Prostate gland (tissue), 2 donors: ENCODE measurements around the gene NLRC3.

ENCODE experiments used
- POLR2AphosphoS5 ChIP-seq: sonication (generic); formaldehyde crosslinking; IDR thresholded peaks from one replicate; pipeline ENCODE4 v1.6.1; 2017; ENCODE audit warnings: antibody characterized with exemption
- TF ChIP-seq, protein P1 (sequence below), 4 experiments: fragments of 200-600 bp in 2 of 4; fragments of 450-650 bp in 2 of 4; sonication (generic) in 2 of 4; IDR thresholded peaks; 1 replicate in 3 of 4; 2 replicates in 1 of 4; pipeline ENCODE4 v1.5.1; 2016 to 2019; ENCODE audit warnings: antibody characterized with exemption in 4 of 4, mild to moderate bottlenecking in 2 of 4, moderate library complexity in 2 of 4

DNA sequence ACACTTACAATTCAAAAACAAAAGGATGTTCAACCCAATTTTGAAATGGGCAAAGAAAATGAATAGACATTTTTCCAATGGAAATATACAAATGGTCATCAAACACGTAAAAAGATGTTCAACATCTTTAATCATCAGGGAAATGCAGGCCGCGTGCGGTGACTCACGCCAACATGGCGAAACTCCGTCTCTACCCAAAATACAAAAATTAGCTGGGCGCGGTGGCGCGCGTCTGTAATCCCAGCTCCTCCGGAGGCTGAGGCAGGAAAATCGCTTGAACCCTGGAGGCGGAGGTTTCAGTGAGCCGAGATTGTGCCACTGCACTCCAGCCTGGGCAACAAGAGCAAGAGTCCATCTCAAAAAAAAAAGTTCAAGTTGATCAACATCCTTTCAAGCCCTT is 78.2 kb downstream of the NLRC3 start:
- TF ChIP-seq POLR2AphosphoS5, result no peak
- TF ChIP-seq, protein P1, sequence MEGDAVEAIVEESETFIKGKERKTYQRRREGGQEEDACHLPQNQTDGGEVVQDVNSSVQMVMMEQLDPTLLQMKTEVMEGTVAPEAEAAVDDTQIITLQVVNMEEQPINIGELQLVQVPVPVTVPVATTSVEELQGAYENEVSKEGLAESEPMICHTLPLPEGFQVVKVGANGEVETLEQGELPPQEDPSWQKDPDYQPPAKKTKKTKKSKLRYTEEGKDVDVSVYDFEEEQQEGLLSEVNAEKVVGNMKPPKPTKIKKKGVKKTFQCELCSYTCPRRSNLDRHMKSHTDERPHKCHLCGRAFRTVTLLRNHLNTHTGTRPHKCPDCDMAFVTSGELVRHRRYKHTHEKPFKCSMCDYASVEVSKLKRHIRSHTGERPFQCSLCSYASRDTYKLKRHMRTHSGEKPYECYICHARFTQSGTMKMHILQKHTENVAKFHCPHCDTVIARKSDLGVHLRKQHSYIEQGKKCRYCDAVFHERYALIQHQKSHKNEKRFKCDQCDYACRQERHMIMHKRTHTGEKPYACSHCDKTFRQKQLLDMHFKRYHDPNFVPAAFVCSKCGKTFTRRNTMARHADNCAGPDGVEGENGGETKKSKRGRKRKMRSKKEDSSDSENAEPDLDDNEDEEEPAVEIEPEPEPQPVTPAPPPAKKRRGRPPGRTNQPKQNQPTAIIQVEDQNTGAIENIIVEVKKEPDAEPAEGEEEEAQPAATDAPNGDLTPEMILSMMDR (IDR thresholded peaks at IDR 0.05), result no peak
